Smooth muscle cell of the brain vasculature (primary cell): ENCODE results near the gene MORC3.
A peak's percentile ranks its signal among the peaks of the same experiment; 100 is the strongest.
"Not testable (repeated sequence)": the region's sequence is repeated elsewhere in the genome, so short reads cannot be mapped to it uniquely, and the experiment has no call there.

Source experiments
- DNase-seq: peaks from one replicate; pipeline ENCODE4 v3.0.0-alpha.2; 2012; ENCODE audit warnings: low read depth, low spot score

MORC3 gene

DNA sequence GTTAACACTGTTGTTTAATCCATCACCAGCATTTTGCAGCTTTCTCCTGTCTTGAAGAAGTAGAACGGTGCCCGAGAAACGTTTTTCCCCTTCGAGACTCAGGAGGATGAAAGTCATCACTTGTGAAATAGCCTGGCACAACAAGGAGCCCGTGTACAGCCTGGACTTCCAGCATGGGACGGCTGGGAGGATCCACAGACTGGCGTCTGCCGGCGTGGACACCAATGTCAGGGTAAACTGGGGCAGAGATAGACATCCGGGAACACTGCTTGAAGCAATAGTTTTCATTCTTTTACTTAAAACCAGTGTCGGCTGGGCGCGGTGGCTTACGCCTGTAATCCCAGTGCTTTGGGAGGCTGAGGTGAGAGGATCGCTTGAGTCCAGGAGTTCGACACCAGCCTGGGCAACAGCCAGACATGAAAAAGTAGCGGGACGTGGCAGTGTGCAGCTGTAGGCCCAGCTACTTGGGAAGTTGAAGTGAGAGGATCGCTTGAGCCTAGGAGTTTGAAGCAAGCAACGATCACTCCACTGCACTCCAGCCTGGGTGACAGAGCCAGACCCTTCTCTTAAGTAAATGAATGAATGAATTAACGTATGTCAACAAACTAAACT lies 66.1 kb downstream of the MORC3 start:
- no peak for DNase-seq

DNA sequence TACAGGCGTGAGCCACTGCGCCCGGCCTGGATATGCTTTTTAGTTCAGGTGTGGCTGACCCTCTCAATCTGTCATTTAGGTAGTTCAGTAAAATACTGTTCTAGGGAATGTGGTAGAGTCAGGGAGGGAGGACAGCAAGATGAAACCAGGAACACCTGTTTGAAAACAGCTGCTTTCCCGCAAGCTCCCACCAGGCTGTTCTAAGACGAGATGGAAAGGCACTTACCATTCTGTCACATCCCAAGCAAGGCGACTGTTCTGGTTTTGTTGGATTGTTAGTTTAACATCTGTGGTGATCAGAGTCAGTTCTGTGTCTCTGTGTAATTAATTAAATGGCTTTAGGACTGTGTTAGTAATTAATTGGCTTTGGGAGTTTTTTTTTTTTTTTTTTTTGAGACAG lies 68.1 kb downstream of the MORC3 start:
- DNase-seq = no peak

DNA sequence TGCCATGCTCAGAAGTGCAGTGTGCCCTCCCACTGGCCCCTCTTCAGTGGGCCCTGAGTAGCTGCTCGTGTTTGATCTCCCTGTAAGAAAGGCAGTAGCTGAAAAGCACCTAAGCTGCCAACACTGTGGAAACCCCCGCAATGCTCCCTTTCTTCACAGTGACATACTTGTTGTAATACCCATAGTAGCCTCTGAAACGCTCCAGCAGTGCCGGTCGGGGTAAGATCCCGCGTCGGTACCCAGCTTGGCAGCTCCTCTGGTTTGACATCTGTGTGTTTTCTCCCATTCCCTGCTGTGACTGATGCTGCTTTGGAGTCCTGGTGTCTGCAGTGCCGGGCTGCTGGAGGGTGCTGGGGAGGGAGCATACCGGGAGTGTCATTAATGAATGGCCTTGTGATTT lies 68.8 kb downstream of the MORC3 start:
- DNase-seq = no peak

DNA sequence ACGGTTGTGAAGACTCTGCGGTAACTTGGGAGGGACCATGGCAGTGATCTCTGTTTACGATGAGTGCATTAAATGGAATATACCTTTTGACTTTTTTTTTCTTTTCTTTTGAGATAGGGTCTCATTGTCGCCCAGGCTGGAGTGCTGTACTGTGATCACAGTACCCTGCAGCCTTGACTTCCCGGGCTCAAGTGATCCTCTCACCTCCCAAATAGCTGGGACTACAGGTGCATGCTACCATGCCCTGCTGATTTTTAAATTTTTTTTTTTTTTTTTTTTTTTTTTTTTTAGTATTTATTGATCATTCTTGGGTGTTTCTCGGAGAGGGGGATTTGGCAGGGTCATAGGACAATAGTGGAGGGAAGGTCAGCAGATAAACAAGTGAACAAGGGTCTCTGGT lies 71.7 kb downstream of the MORC3 start:
- not testable (repeated sequence) for DNase-seq

DNA sequence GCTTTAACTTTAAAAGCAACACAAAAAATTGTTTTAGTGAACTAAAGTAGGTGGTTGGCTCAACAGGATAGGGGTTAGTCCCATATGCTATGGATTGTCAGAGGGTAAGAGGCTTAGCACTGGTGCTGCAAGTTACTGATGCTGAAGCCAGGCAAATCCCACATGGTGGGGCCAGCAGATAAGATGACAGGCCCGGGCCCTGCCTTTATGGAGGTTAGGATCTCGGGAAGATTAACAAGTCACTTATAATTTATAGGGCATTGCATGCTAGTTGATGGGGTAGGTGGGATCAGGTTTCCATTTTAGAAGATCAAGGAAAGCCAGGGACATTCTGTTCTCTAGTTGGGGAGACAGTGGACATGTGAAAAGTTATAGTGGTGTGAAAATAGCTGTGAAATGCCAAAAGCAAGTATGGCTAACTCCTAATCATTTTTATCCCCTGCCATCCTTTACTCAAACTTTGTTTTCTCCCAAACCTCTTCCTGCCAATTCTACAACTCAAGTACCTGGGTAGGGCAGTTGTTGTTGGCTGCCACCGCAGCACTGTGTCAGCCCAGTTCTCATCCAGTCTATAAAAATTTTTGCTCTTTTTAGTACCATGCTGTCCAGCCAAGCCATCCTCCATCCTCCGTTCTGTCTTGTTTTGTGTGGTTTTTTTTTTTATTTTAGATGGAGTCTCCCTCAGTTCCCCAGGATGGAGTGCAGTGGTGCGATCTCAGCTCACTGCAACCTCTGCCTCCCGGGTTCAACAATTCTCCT lies 75.5 kb downstream of the MORC3 start:
- DNase-seq = no peak

DNA sequence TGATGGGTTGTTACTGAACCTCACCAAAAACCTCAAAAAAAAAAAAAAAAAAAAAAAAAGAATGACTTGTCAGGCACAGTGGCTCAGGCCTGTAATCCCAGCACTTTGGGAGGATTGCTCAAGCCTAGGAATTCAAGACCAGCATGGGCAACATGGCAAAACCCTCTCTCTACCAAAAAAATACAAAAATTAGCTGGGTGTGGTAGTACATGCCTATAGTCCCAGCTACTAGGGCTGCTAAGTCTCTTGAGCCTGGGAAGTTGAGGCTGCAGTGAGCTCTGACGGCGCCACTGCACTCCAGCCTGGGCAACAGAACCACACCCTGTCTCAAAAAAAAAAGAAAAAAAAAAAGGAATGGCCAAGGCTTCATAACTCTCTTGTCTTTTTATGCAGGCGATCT lies 76.3 kb downstream of the MORC3 start:
- no peak for DNase-seq

DNA sequence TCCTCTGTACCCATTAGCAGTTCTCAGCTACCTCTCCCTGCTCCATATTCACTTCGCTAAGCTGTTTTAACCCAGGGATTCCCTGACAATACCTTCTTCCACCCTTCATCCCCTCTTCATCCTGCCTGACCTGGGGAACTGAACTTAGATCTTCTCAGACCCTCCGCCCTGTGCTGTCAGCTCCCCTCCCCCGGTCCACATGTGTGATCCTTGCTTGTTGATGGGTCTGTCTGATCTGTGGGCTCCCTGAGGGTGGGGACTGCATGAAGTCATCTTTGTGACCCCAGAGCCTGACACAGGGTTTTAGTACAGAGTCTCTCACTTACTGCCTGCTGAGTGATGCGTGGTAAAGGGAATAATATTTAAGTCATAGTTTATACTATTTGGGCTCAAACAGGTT lies 77.0 kb downstream of the MORC3 start:
- DNase-seq = no peak

DNA sequence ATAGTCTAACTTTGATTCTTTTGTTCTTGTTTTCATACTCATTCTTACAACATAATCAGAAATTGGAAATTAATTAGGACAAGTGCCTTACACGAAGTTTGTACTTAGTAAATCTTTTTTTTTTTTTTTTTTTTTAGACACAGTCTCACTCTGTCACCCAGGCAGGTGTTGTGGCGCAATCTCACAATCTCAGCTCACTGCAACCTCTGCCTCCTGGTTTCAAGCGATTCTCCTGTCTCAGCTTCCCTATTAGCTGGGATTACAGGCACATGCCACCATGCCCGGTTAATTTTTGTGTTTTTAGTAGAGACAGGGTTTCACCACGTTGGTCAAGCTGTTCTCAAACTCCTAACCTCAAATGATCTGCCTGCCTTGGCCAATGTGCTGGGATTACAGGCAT lies 77.6 kb downstream of the MORC3 start:
- DNase-seq = no peak

DNA sequence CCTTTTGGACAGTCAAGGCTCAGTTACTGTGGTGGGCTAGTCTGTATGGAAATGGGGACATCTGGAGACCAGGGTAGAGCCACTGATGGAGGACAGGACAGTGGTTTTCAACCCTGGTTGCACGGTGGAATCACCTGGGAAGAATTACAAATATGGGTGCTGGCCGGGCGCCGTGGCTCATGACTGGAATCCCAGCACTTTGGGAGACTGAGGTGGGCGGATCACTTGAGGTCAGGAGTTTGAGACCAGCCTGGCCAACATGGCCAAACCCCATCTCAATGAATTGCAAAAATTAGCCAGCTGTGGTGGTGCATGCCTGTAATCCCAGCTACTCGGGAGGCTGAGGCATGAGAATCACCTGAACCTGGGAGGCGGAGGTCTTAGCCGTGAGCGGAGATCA lies 79.7 kb downstream of the MORC3 start:
- not testable (repeated sequence) for DNase-seq

DNA sequence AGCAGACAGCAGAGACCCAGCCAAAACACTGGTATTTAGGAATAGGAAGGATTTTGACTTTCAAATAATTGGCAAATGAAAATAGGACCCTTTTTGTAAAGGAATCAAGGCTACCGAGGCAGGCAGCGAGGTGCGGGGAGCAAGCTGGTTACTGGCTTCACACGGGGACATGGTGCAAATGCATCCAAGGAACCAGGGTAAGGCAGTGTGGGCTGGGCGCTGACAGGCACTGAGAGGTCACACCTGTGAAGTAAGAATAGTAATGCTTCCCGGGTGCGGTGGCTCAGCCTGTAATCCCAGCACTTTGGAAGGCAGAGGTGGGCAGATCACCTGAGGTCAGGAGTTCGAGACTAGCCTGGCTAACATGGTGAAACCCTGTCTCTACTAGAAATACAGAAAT lies 80.7 kb downstream of the MORC3 start:
- no peak for DNase-seq

DNA sequence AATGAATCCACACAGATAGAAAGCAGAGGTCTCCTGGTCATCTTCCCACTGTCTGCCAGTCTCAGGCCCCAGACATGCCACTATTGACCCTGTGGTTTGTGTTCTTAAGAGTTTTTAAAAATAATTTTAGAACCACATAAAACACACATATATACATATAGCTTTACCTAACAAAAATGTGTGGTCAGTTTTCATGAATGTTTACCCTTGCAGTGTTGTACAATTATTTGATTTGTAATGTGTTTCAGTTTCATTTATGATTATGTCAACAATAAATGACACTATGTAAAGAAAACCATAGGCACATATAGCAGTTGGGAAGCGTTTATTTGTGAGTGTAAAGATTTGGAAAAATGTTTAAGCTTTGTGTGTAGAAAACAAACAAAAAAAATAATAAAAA lies 82.3 kb downstream of the MORC3 start:
- DNase-seq = no peak

DNA sequence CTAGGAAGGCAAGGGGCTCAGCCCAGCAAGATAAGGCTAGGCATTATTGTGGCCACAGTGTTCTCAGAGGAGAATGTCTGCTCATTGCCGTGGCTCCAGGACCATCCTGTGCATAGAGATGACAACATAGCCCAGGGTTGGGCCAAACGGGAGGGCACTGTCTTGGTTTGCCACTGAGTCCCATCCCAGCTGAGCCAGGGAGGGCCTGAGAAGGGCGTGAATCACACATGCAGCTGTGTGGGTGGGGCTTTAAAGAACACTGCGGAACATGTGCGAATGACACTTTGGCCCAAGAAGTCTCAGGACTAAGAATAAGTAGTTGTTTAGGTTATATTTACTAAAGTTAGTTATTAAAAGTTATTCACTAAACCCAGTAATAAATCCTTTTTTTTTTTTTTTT lies 83.7 kb downstream of the MORC3 start:
- DNase-seq = no peak

DNA sequence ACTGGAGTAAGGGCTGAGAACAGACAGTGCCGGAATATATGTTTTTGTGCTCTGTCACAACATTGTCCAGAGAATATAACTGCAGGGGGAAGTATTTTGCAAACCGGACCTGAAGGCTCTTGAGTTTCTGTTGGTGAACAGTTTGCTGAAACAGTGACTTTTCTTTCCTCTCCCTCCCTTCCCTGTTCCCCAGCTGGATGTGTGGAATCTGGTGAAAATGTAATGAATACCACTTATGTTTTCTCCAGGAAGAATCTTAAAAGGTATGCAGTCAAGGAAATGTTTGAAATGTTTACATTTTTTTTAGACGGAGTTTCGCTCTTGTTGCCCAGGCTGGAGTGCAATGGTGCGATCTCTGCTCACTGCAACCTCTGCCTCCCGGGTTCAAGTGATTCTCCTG lies 88.6 kb downstream of the MORC3 start:
- no peak for DNase-seq

DNA sequence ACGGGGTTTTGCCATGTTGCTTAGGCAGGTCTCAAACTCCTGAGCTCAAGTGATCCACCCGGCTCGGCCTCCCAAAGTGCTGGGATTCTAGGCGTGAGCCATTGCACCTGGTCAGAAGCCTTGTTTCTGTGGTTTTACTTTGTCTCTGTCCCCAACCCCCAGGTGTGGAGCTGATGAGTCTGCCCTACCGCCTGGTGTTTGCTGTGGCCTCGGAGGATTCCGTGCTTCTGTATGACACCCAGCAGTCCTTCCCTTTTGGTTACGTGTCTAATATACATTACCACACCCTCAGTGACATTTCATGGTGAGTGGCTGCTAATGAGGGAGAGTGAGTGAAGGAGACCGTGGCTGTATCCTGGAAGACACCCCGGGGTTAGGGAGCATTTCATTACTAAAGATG lies 91.3 kb downstream of the MORC3 start:
- no peak for DNase-seq

DNA sequence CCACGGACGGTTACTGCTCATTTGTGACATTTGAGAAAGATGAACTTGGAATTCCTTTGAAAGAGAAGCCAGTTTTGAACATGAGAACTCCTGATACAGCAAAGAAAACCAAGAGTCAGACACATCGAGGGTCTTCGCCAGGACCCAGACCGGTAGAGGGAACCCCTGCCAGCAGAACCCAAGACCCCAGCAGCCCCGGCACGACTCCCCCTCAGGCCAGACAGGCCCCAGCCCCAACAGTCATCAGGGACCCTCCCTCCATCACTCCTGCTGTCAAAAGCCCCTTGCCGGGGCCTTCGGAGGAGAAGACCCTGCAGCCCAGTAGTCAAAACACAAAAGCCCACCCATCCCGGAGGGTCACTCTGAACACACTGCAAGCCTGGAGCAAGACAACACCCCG lies 92.9 kb downstream of the MORC3 start:
- DNase-seq = no peak

DNA sequence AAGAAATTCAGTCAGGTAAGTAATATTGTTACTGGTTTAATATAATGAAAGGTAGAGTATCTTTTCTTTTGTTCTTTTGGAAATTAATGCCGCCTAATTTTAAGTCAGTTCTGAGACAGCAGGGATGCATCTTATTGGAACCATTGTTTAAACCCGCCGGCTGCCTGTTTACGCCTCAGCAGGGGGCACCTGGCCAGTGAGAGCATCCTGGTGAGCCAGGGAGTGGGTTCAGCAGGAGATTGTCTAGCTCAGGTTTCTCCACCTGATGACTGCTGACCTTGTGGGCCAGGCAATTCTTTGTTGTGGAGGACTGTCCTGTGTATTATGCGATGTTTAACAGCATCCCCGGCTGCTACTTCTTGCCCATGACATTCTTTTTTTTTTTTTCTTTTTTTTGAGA lies 95.4 kb downstream of the MORC3 start:
- no peak for DNase-seq

DNA sequence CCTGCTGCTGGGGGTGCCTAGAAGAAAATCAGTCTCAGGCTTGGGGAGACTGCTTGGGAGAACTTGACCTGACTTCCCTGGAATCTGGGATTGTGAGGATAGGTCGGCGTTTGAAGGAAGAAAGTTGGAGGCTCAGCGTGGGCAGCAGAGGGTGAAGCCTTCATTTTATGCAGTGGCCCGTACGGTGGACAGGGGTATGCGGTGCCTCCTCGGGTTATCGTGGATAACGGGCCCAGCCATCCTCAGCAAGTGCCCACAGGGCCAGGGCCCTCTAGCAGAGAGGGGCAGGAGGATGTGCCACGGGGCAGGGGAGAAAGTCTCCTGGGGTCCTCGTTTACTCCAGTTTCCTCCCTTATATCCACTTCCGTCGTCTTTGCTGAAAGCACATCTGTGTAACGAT lies 99.2 kb downstream of the MORC3 start:
- DNase-seq = no peak

DNA sequence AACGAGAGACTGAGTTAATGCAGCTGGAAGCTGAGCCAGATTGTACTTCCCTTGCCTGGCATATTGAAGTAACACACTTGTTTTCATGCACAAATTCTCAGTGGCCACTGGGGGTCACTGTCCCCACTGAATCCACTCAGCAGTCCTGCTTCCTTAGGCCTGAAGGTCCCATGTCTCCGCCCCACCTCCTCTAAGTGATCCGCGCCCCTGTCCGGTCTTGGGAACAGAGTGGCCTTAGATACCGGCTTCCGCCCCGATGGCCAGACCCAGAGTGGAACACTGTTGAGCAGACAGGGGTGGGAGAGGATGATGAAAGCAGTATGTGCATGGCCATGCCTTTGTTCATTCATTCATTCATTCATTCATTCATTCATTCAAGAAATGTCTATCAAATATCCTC lies 100.0 kb downstream of the MORC3 start:
- DNase-seq = peak; percentile 76

DNA sequence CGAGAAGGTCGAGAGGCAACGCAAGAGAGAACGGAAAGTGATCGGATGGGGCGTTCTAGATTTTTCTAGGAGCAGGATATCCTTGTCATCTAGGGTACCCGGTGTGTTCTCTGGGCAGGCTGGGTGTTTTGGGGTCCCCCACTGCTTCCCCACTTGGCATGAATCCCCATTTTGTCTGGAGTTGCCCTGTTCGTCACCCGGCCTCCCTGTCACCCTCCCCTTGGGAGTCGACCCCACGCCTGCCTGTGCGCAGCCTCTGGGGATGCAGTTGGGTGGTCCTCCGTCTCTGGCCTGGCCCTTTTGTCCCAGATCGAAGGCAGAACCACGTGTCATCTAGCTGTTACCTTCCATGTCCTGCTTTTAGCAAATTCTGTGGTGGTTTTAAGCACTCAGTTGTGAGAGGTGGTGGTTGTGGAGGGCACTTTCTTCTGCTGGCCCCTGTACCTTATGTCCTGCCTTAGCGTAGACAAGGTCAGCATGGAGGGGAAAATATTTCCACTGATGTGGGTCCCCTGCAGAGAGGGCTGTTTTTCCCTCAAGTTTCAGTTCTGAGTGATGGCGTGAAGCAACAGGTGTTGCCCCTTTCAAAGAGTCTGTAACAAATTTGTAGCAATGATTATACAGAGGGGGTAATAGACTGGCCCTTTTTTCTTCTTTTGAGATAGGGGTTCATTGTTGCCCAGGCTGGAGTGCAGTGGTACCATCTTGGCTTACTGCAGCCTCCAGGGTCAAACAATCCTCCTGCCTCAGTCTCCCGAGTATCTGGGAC lies 100.8 kb downstream of the MORC3 start:
- DNase-seq = no peak

DNA sequence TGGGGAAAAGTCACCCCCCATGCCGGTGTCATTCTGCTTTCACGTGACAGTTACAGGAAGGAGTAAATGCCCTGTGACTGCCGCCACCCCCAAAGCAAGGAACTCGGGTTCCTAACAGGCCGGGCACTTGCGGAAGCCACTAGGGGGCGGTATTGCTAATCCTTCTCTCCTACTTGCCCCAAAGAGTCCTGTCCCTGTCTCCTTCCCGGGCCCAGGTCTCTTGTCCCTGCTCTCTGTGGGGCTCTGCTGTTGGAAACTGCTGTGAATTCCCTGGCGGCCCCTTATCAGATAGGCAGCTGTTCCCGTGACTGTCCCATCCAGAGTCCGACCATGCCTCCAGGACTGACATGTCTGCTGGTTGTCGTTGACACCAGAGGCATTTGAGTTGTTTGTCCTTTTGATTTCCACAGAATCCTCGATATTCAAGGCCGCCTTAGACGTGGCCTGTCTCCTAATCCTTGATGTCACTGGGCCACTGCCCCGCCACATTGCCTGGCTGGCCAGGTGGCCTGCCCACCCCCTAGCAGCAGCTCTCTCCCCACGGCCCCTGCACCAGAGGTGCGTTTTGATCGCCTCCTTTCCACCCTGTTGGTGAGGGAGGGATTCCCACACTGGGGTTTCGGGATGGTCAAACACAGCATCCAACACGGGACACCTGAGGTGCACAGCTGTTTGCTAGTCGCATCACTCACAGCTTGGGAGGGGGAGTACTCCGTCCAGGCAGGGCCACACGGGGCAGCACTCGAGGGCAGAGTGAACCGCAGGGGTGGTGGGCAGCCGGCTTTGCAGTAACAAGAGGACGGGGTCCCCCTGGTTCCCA lies 102.5 kb downstream of the MORC3 start:
- DNase-seq = no peak

DNA sequence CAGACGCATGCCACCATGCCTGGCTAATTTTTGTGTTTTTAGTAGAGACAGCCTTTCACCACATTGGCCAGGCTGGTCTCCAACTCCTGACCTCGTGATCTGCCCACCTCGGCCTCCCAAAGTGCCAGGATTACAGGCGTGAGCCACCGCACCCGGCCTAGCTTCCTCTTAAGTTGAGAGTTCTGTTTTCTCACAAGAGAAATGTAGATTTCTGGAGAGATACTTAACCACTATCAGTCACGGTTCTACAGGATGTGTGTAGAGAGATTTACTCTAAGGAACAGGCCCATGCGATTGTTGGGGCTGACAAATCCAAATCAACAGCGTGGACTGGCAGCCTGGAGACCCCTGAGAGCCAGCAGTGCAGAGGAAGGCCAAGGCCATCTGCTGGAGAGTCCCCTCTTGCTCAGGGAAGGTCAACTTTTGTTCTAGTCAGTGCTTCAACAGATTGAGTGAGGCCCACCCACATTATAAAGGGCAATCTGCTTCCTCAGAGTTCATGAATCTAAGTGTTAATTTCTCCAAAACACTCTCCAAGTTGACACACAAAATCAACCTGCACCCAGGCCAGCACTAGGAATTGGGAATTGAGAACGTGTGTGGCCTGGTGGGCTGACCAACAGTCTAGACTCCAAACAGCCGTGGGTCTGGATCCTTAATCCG lies 103.9 kb downstream of the MORC3 start:
- no peak for DNase-seq

DNA sequence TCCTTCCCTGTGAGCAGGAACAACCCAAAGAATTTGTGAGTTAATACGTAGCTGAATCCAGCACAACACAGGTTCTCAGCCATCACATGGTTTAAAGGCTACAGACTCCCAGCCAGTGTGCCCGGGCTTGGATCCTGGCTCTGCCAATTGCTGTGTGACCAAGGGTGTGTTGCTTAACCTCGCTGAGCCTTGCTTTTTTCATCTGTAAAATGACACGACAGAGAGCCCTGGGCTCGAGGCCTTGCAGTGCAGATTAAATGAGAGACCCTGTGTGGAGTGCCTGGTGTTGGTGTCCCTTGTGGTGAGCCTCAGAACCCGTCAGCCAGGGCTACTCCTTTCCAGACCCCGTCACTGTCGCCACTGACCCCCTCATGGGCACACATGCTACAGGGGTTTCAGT lies 104.6 kb downstream of the MORC3 start:
- no peak for DNase-seq
